ENCODE measurements around the gene PRR19.
A peak's percentile ranks its signal among the peaks of the same experiment; 100 is the strongest.

PRR19 gene

GRCh38 chr19:42294471-42295137 lies 7.3 kb upstream of the PRR19 start:
- no peak for DNase-seq (ENCODE audit: low read depth in 3 of 3, low spot score in 1 of 3)

GRCh38 chr19:42295342-42295741 lies 6.6 kb upstream of the PRR19 start:
- DNase-seq (ENCODE audit: low read depth in 3 of 3, low spot score in 1 of 3), result no peak

- peak; percentile 68 to 94 (median 76) for DNase-seq (ENCODE audit: low read depth in 3 of 3, low spot score in 1 of 3)
Measured at GRCh38 chr19:42295831-42296525, 6.0 kb upstream of the PRR19 start.

GRCh38 chr19:42297039-42297438 lies 4.9 kb upstream of the PRR19 start:
- DNase-seq (ENCODE audit: low read depth in 3 of 3, low spot score in 1 of 3), result no peak

- no peak for DNase-seq (ENCODE audit: low read depth in 3 of 3, low spot score in 1 of 3)
Measured at GRCh38 chr19:42303101-42303464, 1.2 kb downstream of the PRR19 start.

GRCh38 chr19:42303876-42304275 lies 1.9 kb downstream of the PRR19 start:
- DNase-seq (ENCODE audit: low read depth in 3 of 3, low spot score in 1 of 3), result no peak

- DNase-seq (ENCODE audit: low read depth in 3 of 3, low spot score in 1 of 3), result no peak
Measured at GRCh38 chr19:42306646-42307045, 4.7 kb downstream of the PRR19 start.

GRCh38 chr19:42309686-42310085 lies 7.8 kb downstream of the PRR19 start:
- no peak for DNase-seq (ENCODE audit: low read depth in 3 of 3, low spot score in 1 of 3)

GRCh38 chr19:42311657-42312056 lies 9.7 kb downstream of the PRR19 start:
- DNase-seq (ENCODE audit: low read depth in 3 of 3, low spot score in 1 of 3), result no peak

- no peak for DNase-seq (ENCODE audit: low read depth in 3 of 3, low spot score in 1 of 3)
Measured at GRCh38 chr19:42312370-42312769, 10.4 kb downstream of the PRR19 start.

GRCh38 chr19:42313096-42313839 lies 11.3 kb downstream of the PRR19 start, which contains the start of gene TMEM145:
Gene TMEM145 (plus strand): TSS chr19:42313309. CDS start chr19:42313377, 68 bp downstream.
- DNase-seq (ENCODE audit: low read depth in 3 of 3, low spot score in 1 of 3), result no peak

- no peak for DNase-seq (ENCODE audit: low read depth in 3 of 3, low spot score in 1 of 3)
Measured at GRCh38 chr19:42313840-42314755, 12.2 kb downstream of the PRR19 start.

GRCh38 chr19:42315024-42315423 lies 13.1 kb downstream of the PRR19 start:
- DNase-seq (ENCODE audit: low read depth in 3 of 3, low spot score in 1 of 3), result no peak

GRCh38 chr19:42316223-42317211 lies 14.6 kb downstream of the PRR19 start:
- no peak for DNase-seq (ENCODE audit: low read depth in 3 of 3, low spot score in 1 of 3)

- no peak for DNase-seq (ENCODE audit: low read depth in 3 of 3, low spot score in 1 of 3)
Measured at GRCh38 chr19:42317535-42317934, 15.6 kb downstream of the PRR19 start.

GRCh38 chr19:42322305-42322704 lies 20.4 kb downstream of the PRR19 start:
- DNase-seq (ENCODE audit: low read depth in 3 of 3, low spot score in 1 of 3), result no peak

GRCh38 chr19:42323473-42323851 lies 21.5 kb downstream of the PRR19 start:
- DNase-seq (ENCODE audit: low read depth in 3 of 3, low spot score in 1 of 3), result no peak

GRCh38 chr19:42323852-42324654 lies 22.1 kb downstream of the PRR19 start:
- DNase-seq (ENCODE audit: low read depth in 3 of 3, low spot score in 1 of 3), result no peak

- no peak for DNase-seq (ENCODE audit: low read depth in 3 of 3, low spot score in 1 of 3)
Measured at GRCh38 chr19:42324655-42325307, 22.8 kb downstream of the PRR19 start.

All from stimulated activated CD4-positive, alpha-beta T cell treated with anti-CD3 and anti-CD28 coated beads, TNF-alpha, amount 100 ng/mL, for 1 hour (primary cell).